GM21390 (cell line): ENCODE measurements around the gene CHST4.
"Not testable (repeated sequence)": the region's sequence is repeated elsewhere in the genome, so short reads cannot be mapped to it uniquely, and the experiment has no call there.

ENCODE experiments used
- ATAC-seq: cut with Tn5 transposase; IDR thresholded peaks from one replicate; pipeline ENCODE4 v1.9.1; 2021; ENCODE audit not compliant: unreplicated experiment

Gene CHST4

DNA sequence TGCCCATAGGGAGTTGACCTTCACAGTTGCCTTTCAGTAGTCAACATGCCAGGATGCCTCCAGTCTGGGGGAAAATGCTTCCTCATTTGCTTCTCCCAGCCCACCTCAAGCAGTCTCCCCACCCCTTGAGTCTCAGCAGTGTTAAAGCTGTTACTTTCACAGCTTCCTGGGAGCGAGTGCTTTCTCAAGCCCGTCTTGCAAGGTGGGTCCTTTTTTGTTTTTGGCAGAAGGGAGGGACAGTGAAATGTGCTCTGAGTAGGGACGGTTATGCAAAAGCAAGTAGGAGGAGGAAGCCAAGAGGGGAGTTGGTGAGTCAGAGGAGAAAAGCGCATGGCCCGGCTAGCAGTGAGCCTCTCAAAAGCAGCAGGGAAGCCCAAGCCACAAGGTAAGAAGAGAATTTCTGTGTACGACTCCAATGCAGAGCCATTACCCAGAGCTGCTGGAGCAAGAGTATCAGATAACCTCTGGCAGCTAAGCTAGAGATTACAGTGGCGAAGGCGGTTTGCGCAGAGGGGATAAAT lies at the start of gene CHST4:
Gene CHST4, plus strand, starts transcription at position 316 of the 521 bp plus-strand sequence. CDS start 10,252 bp downstream, outside the sequence.
- ATAC-seq = no peak

DNA sequence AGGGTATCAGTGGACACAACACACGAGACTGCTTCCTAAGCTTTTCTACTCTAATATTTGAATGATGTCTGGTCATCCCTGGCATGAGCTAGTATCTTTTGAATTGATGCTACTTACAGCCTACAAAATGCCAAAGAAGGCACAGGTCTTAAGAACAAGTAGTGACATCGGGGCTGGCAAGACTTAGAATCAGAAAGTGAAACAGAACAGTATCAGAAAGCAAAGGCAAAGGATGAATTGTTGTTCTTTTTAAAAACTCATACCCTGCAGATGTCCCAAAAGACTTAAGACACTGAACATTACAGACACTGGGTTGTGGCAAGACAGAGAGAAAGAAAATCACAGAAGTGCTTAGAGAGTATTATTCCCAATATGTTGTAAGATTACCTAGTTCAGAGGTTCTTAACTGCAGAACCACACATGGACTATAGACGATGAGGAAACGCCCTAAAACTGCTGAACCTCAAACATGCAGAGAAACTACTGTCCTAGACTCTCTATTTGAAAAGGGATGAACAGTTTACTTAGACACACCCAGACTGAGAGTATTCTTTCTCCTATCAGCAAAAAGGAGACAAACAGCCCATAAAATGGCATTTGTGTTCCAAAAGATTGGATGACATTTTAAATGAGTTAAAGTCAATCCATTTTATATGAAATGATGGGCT lies 49.6 kb upstream of the CHST4 start:
- ATAC-seq = no peak

DNA sequence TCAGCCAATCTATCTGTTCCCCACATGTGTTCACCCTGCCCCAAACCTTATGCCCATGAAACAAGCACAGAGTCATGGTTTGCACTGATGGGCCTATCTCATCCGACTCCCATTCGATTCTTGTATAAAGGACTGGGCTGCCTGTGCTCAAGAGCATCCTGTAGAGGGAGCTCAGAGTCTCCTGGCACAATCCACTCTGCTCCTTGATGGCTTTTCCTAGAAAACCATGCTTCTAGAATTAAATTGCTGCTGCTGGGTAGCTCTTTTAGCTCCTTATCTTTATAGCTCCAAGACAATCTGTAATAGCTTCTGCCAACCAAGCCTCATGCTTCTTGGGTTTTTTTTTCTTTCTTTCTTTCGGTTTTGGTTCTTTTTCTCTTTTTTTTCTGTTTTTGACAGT lies 46.8 kb upstream of the CHST4 start:
- no peak for ATAC-seq

DNA sequence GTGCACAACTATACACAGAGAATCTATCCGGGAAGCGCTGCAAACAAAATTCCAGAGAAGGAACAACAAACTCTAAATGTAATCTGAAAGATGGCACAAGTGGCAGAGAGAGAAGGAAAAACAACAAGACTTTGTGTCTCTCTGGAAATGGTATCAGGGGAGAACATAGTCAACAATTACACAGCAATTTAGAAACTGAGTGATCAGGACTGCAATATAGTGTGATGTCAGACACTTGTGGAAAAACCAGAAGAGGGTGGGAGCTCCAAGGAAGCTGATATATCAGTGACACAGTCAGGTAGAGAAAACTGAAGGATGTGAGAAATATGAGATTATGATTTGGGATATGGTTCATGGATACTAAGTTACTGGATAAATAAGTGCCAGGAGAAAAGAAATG lies 45.3 kb upstream of the CHST4 start:
- ATAC-seq = no peak

DNA sequence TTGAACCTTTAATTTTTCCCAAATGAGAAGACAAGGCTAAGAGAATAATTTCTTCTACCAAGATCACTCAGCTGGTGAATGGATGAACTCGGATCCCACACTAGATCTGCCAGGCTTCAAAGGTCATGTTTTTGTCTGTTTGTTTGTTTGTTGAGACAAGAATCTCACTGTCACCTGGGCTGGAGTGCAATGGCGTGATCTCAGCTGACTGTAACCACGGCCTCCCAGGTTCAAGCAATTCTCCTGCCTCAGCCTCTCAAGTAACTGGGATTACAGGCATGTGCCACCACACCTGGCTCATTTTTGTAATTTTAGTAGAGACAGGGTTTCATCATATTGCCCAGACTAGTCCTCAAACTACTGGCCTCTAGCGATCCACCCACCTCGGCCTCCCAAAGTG lies 43.7 kb upstream of the CHST4 start:
- no peak for ATAC-seq

DNA sequence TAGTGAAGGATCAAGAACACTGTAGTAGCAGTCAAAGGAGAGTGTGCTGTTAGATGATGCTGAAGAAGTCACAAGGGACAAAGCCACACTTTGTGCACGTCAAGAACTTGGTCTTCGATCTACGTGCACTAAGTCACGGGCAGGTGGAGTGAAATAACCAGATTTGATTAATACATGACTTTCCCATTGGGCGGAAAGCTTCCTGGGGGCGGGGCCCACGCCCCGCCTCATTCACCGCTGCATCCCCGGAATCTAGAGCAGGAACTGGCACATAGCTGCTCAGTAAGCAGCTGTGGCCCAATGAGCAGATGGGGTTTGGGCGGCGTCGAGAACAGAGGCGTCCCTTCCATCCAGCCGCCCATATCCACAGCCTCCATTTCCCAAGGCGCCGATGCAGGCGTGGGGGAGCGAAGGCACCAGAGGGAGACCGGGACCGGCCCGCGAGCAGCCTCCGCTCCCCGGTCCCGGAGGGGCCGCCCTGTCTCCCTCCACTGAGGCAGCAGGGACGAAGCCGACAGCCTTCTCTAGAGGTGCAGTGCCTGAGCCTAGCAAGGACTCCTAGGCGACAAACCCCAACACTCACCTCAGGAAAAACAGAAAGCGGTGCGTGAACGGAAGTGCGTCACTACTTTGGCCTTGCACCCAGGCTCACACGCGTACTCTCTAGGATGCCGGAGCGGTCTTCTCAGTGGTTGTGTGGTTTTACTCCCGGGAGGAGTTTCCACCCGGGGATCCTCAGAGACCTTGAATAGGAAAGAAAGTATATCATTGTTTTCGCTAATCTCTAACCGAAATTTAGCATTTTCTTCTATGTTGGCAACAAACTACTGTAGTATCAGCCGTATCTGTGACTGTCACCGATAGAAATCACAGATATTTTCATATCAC lies 42.0 kb upstream of the CHST4 start:
- peak; percentile 92 for ATAC-seq

DNA sequence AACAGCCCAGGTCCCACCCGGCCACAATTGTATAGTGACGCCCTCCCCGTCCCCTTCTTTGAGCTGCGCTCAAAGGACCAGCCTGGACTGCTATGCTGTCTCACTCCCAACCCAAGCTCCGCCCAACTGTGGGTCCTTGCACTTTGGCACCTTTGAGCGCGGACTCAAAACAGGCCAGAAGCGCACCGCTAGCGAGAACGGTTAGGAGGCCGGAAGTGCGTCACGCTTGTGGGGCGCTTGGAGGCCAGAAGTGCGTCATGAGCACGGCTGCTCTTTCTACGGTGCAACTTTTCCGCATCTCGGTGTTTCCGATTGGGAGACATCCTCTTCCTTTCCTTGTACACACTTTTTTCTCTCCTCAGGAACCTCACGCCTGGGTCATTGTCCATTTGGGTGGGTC lies 37.1 kb upstream of the CHST4 start, which contains the start of gene ZNF19:
Gene ZNF19, minus strand, starts transcription at position 203 of the 400 bp plus-strand sequence. CDS start 7,210 bp downstream, outside the sequence.
- no peak for ATAC-seq

DNA sequence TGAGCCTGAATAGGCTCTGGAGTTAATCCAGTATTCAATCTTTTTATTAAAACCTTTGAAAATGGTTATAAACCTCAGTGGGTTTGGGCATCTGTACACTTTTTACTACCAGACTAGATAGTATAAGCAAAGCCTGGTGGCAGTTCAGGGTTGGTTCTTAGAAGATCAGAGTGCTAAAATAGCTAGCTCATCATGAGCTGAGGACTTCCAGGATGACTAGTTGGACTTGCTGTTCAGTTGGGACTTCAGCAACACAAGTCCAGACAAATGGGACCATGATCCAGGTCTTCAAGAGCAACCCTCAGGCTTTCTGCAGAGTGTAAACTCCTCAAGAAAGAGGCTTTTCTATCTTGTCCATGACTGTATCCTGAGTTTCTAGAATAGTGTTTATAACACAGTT lies 35.9 kb upstream of the CHST4 start:
- no peak for ATAC-seq

DNA sequence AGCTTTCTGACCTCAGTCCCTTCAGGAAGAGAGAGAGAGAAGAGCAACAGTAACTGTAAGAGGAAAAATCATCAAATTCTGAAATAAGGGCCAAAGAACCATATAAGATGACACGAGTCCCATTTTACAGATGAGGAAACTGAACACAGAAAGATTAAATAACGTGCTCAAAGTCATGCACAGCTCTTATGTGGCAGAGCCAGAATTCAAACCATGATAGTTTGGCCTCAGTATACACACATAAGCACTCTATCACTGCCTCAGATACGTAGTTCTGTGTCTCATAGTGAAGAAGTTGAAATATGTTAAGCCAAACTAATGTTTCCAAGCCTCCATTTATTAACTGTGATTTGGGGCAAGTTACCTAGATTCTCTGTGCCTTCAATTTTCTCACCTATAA lies 35.2 kb upstream of the CHST4 start:
- no peak for ATAC-seq

DNA sequence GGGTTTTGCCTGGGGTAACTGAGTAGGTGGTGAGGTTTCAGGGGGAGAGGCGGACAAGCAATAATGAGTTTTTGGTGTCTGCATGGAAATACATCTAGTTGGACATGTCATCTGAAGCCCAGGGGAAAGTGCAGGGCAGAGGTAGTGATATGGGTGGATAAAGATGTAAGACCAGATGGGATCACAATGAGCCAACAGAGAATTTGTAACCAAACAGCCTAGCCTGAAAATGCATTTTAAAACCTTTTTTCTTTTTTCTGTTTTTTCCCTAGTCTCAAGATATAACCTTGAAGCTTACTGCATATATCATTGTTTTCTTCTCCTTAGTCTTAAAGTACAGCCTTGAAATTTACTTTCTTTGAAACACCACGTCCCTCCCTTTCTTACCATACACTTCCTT lies 33.4 kb upstream of the CHST4 start:
- ATAC-seq = no peak

DNA sequence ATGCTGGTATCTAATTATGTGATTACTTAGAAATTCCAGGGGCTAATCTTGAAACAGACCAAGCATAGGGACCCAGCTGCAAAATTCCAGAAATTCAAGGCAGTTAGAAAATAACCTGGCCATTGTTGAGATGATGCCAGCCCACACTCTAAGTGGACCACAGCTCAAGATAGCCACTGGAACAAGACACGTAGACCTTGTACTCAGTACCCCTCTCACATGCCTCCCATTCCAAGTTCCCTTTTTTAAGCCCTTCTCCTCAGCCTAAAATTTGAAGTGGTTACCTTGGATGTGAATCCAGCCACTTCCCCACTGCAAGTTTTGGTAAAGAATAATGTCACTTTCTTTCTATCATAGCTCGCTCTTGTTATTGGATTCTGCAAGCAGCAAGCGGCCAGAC lies 33.0 kb upstream of the CHST4 start:
- ATAC-seq = no peak

DNA sequence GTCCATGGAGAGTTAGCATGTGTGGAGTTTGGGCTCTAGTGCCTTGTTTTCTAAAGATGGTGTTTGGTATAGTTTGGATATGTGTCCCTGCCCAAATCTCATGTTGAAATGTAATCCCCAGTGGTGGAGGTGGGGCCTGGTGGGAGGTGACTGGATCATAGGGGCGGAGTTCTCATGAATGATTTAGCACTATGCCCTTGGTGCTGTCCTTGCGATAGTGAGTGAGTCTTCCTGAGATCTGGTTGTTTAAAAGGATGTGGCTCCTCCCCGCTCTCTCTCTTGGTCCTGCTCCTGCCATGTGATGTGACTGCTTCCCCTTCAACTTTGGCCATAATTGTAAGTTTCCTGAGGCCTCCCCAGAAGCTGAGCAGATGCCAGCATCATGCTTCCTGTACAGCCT lies 28.2 kb upstream of the CHST4 start:
- no peak for ATAC-seq

DNA sequence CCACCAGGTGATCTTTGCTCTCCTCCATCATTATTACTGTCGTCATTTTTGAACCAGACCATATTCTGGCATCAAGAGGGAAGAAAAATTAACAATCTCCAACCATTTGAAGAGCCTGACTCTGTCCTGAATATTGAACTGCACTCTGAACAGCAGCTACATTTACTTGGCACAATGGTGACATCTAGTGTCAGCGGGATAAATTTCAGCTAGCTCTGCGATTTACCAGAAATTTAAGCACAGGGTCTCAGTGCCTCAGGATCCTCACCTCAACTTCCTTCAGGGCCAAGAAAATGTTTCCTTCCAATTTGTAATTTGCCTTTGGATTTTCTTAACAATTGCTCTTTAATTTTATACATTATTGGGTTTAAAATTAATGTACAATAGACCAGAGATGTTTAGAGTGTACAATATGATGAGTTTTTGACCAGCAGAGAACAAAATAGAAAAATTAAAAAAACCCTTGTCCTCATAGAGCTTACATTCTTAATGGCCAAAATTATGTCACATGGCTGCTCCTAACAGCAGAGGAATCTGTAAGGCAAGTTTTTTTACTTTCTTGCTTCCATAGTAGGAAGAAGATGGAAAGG lies 26.4 kb upstream of the CHST4 start:
- ATAC-seq = peak; percentile 75

DNA sequence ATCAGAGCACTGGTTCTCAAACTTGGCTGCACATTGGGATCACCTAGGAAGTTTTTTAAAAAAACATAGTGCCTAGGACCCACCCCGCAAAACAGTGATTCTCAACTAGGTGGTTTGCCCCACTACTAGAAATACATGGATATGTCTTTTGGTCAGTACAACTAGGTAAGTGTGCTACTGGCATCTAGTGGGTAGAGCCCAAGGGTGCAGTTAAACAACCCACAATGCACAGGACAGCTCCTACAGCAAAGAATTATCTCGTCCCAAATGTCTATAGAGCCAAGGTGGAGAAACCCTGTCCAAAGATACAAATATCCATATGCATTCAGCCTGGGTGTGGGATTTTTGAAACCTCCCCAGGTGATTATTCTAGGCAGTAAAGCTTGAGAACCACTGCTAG lies 25.3 kb upstream of the CHST4 start:
- no peak for ATAC-seq

DNA sequence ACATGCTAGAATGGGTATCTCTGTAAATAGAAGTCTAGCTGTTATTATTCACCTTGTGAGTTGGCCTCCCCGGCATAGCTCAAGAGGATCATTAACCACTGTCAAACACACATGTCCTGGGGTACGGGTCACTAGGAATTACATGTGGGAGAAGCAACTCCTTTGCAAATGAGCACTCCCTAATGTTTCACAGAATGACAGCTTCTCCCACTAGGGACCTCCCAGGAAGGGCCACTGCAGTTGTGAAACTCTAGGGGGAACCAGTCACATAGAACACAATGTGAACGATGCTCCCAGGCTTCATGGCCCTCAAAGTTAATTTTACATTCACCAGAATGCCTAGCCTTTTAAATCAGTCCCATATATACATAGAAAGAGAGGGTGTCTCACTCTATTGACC lies 24.7 kb upstream of the CHST4 start:
- ATAC-seq = no peak

DNA sequence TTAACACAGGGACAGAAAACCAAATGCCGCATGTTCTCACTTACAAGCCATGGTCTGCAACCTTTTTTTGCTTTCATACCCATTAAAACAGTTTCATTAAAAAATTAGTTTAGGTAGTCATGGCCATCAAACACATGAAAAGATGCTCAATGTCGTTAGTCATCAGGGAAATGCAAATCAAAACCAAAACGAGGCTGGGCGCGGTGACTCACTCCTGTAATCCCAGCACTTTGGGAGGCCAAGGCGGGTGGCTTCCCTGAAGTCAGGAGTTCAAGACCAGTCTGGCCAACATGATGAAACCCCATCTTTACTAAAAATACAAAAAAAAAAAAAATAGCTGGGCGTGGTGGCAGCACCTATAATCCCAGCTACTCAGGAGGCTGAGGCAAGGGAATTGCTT lies 22.2 kb upstream of the CHST4 start:
- not testable (repeated sequence) for ATAC-seq

DNA sequence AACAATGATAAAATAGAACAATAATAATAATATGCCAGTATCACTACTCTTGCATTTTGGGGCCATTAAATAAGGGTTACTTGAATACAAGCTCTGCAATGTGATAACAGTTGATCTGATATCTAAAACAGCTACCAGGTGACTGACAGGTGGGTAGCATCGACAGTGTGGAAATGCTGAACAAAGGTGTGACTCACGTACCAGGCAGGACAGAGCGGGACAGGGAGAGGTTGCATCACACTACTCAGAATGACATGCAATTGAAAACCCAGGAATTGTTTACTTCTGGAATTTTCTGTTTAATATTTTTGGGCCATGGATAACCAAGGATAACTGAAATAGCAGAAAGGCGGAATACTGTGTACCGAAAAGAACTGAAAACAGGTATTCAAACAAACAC lies 21.3 kb upstream of the CHST4 start:
- no peak for ATAC-seq

DNA sequence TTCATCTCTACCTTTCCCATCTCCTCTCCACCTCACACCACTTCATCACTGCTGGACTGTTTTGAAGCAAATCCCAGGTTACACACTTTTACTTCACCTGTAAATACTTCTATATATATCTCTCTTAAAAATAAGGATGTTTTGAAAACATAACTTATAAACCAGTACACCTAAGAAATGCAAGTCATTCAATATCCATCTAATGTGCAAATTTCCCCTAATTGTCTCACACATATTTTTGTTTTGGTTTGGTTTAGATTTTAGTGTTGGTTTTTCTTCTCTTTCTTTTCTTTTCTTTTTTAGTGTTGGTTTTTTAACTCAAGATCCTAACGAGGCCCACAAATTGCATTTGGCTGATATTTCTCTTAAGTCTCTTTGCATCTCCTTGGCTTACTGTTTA lies 19.2 kb upstream of the CHST4 start:
- no peak for ATAC-seq

DNA sequence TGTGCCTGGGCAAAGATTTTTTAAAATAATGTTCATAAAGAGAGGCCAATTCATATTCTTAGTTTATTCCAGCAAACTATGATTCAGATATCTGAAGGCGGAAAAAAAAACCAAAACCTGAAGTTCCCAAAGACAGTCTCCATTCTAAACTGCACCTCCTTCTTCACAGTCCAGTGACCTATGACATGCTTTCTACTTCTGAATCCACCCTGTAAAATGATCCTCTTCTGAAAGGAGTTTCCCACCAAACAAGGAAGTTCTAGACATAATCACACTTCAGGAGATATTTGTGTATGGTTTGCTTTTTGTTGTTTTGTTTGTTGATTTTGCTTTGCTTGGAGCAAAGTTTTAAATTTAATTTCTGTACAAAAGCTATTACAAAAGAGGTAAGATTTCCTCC lies 12.9 kb upstream of the CHST4 start:
- no peak for ATAC-seq

DNA sequence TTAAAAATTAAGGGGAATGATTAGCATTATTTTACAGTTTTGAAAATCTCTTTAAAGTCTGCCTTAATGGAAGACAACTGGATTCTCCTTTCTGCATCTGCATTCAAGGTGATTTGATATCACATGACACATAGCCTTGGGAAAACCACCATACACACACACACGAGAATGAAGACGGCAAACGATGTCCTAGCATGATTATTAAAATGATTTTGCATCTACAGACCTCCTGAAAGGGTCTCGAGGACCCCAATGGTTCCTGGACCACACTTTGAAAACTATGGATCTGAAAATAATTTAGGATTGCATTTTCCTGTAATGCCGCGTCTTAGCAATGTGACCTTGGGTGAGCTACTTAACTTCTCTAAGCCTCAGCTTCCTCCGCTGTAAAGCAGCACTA lies 11.8 kb upstream of the CHST4 start:
- no peak for ATAC-seq

DNA sequence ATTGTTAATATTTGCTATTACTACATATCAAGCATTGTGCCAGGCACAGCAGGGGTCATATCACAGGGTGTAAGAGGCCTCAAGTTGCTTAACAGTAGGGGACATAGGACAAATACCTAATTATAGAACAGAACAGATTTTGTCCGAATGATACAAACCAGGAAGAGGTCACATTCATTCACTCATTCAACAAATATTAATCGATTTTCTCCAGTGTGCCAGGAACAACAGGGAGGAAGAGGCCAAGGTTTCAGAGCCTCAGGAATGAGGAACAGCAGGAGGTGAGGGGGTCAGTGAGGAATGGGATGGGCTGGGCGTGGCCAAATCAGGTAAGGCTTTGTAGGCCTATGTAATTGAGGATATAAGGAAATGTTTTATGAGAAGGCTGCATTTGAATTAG lies 11.2 kb upstream of the CHST4 start:
- ATAC-seq = no peak

DNA sequence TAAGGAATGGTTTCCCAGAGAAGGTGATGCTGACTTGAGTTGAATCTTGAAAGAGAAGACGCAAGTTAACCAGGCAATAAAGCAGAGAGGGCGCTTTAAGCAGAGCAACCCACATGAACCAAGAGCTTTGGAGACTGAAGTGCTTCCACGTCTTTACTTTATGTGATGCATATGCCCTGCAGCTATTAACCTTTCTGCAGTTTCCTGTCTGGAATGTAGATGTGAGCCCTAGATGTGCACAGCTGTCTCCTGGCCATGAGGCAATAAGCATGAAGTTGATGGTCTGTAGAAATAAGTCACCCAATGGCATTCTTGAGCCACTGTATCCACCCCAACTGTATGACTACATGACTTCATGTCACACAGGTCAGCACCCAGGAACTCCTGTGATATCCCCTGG lies 5.7 kb upstream of the CHST4 start:
- no peak for ATAC-seq
